HG03175 (cell line): ENCODE data around the gene PLXDC1.
"Not testable (repeated sequence)": the region's sequence is repeated elsewhere in the genome, so short reads cannot be mapped to it uniquely, and the experiment has no call there.

ENCODE experiments used
- ATAC-seq: cut with Tn5 transposase; IDR thresholded peaks from one replicate; pipeline ENCODE4 v1.9.1; 2021; ENCODE audit warnings: mild to moderate bottlenecking, moderate library complexity; ENCODE audit not compliant: unreplicated experiment

The PLXDC1 gene

DNA sequence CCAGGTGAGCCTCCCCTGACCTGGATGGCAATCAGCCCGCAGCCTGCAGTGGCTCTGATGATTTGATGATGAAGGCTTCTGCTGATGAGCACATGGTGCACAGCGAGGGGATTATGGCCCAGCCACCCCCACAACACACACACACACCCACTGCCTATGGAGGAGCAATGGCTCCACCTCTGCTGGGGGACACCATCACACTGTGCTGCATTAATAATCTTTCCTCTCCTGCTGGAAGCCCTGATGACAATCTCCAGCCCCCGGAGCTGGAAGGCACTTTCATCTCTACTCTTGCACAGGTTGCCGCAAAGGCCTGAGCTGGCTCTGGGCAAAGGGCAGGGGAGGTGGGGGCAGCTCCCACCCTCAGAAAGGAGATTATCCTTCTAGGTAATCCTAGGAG is 79.9 kb downstream of the PLXDC1 start:
- no peak for ATAC-seq

DNA sequence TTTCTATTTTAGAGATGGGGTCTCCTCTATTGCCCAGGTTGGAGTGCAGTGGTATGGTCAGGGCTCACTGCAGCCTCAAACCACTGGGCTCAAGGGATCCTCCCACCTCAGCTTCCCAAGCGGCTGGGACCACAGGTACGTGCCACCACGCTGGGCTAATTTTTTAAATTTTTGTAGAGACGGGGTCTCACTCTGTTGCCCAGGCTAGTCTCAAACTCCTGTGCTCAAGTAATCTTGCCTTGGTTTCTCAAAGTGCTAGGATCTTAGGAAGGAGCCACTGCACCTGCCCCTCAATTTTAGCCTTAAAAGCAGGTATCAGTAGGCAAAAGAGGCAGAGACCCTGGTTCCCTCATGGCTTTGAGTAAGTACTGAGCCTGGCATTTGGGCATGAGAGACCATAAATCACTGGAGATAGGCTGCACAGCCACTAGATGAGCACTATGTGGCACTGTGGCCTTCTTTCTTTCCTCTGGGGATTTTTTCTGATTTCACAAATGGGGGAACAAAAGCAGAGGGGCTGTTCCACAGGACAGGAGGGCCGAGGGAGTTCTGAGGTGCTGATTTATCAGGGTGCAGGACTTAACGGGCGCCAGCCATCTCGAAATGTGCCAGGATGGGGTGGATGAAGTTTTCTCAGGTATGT is 82.2 kb downstream of the PLXDC1 start:
- no peak for ATAC-seq

DNA sequence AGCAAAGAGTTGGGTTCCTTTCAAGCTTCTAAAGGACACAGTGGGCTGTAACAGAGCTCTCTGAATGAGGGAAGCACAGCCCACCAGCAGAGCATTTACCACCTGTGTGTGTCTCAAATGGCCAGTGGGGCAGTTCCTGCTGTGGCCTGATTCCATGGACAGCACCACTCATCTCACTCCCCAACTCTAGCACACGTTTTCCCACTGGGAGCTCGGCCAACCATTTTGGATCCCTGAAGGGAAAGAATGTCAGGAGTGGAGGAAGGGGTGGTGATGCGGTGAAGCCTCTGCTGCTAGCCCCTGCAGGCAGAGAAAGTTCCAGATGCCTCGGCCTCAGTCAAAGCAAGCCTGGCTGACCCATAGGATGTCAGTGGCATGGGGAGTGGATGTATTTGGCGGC is 86.6 kb downstream of the PLXDC1 start:
- no peak for ATAC-seq

- ATAC-seq, result no peak
Measured at GRCh38 chr17:39064374-39064773, 87.1 kb downstream of the PLXDC1 start.

DNA sequence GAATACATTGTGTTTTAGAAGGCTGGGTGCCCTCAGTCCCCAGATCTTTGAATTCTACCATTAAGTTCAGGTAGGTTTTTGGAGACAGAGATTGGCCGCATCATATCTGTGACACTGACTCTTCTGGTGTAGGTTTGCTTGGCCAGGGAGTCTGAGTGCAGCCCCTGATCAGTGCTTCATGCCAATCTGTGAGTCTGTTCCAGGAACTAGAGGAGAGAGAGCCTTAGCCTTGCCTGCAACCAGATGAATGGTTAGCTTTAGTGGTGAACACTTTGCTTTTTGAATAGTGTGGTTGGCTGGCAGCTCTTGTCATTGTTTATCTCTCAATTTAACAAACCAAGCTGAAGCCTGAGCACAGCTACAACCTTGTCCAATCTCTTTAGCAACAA is 87.8 kb downstream of the PLXDC1 start:
- ATAC-seq, result no peak

DNA sequence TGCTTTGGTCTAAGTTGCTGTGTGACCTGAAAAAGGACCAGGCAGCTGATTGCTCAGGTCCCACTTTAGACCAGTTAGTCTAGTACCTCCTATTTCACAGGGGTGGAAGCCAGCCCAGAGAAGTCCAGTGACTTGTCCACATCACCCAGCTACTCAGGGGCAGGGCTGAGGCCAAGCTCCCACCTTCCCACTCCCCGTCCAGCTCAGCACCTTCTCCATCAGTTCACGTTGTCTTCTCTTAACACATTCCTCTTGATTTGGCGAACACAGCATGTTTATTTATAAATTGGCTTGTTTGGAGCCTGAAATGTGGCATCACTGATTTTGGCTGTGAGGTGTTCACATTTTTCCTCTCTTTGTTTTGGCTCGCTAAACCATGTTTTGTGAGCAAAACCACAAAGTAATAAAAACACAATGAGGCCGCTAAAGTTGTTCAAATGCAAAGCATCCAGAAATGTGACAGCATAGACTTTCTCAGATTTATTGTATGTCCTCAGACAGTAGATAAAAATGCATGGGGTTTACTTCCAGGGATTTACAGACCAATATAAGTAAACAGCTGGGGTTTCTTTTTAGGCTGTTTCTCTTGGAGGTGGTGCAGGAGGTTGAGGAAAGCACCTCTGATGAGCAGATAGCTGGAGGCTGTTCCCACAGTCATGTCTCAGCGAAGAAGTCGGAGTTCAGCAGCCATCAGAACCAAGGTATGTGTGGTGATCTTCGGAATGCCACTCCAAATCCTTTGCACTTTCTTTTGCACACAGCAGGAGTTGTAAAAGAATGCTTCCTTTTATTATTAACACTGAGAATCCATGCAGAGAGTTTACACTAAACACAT is 88.4 kb downstream of the PLXDC1 start:
- no peak for ATAC-seq

DNA sequence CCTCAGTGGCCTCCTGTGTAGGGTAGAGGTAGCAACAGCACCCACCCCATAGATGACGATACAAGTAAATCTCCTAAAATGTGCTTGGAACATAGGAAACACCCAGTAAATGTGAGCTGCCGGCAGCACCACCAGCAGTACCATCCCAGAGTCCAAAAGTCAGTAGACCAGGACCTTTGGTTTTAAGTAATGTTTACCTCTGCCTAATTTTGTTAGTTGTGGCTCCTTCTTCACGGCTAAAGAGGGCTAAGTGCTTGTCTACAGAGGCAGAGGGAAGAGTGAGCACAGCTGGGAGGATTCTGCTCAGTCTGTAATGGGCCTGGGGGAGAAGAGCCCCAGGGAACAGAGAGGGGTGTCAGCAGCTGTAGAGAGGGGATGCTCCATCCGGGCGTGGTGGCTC is 92.9 kb downstream of the PLXDC1 start:
- ATAC-seq, result no peak

- ATAC-seq, result no peak
Measured at GRCh38 chr17:39057701-39058206, 93.7 kb downstream of the PLXDC1 start.

- ATAC-seq, result no peak
Measured at GRCh38 chr17:39054111-39054645, 97.3 kb downstream of the PLXDC1 start.

DNA sequence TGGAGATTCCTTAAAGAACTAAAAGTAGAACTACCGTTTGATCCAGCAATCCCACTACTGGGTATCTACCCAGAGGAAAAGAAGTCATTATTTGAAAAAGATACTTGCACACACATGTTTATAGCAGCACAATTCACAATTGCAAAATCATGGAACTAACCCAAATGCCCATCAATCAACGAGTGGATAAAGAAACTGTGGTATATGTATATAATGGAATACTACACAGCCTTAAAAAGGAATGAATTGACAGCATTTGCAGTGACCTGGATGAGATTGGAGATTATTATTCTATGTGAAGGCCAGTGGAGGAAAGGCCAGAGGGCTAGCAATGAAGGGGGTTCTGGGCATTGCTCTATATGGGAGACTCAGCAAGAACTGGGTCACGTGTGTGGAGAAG is 99.0 kb downstream of the PLXDC1 start:
- not testable (repeated sequence) for ATAC-seq

DNA sequence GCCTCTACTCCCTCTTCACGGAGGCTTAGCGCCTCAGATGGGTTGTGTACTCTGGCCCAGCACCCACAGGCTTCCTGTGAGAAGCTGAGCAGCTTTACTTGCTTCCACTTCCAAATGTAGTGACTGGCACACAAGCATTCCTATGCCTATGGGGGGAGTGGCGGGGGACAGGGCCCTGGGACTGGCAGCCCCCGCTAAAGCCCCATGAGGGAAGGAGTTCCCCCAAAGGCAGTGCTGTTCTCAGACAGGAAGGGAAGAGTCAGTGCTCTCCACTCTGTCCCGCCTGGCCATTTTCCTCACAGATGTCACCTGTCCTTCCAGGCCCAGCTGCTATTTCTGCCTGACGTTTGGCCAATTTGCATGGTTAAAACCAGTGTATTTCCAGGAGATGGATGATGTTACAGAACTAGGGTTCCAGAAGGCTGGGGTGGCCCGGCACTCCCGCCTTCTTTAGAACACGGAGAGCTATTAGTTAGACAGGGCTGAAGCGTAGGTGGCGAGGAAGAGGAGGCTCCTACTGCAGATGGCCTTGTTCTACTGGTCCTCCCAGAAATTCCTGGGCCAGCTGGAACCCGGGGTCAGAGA is 100.3 kb downstream of the PLXDC1 start:
- ATAC-seq, result no peak

DNA sequence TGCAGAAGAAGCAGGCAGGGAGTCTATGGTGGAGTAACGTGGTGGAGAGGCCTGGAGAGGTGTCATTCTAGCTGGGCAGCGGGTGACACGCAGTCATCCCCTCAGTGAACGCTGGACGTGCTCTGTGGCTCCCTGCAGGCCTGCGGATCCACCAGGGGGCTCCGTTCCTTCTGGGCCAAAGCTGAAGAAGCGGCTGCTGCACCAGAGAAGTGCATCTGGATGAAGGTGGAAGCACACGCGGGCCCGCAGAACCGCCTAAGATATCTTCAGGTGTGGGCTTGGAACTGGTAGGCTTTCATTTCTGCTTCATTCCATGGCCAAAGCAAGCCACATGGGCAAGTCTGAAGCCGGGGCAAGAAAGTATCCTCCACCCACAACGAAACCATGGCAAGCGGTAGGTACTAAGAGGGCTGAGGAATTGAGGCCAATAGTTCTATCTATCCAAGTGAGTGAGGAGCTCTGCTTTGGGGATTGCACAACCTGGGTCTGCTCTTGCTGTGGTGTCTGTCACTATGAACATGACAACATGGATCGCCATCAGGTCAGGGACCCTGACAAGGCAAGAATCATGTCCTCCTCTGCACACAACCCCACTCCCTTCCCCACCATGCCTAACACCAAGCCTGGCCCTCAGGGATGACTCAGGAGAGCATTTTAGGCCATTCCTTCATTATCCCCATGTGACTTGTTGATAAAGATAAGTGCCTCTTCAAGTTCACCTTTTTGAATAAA is 105.3 kb downstream of the PLXDC1 start:
- ATAC-seq, result no peak

- no peak for ATAC-seq
Measured at GRCh38 chr17:39036009-39036408, 115.4 kb downstream of the PLXDC1 start.

DNA sequence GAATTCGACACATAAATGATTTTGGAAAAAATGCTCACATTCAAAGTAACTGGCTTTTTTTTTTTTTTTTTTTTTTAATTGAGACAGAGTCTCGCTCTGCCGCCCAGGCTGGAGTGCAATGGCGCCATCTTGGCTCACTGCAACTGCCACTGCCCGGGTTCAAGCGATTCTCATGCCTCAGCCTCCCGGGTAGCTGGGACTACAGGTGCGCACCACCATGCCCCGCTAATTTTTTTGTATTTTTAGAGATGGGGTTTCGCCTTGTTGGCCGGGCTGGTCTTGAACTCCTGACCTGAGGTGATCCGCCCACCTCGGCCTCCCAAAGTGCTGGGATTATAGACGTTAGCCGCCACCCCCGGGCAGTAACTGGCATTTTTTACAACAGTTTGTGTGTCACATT is 115.9 kb downstream of the PLXDC1 start:
- not testable (repeated sequence) for ATAC-seq

DNA sequence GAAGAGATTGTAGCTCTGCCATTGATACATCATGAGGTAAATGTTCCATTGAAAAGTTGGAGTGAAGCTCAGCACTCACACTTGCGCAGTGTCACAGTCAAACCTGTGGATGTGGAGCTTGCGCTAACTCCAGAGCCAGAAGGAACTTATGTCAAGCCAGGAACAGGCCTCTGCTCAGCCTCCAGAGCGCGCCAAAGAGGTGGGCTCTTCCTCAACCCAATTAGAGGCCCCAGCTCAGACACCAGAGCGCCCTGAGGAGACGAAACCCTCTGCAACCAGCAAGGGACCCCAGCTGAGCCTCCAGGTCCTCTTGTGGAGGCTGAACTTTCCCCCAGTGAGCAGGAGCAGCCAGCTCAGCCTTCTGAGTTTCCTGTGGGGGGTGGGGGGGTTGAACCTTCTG is 122.7 kb downstream of the PLXDC1 start:
- ATAC-seq, result no peak

GRCh38 chr17:39027455-39028035 is 123.9 kb downstream of the PLXDC1 start:
- no peak for ATAC-seq

GRCh38 chr17:39026980-39027451 is 124.4 kb downstream of the PLXDC1 start:
- ATAC-seq, result no peak

DNA sequence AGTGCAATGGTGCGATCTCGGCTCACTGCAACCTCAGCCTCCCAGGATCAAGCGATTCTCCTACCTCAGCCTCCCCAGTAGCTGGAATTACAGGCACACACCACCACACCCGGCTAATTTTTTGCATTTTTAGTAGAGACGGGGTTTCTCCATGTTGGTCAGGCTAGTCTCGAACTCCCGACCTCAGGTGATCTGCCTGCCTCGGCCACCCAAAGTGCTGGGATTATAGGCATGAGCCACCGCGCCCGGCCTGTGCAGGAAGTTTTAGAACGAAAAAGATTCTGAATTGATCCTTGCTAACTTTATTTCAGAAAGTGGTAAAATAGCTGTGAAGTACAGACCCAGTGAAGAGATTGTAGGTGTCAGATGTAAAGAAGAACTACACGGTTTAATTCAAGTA is 125.1 kb downstream of the PLXDC1 start:
- ATAC-seq, result not testable (repeated sequence)

DNA sequence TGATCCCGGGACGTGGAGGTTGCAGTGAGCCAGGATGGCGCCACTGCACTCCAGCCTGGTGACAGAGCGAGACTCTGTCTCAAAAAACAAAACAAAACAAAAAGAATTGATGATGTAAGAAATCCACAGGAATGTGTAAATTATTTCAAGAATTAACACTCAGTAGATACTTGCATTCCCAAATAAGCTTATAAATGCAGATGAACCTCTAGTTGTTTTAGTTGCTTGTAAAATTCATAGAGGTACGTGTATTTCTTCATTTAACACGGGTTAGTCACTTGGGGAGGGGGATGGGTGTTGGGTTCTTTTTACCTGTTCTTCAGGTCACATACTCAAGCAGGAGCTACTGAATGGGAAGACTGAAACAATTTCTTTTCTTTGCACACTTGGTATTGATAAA is 128.5 kb downstream of the PLXDC1 start:
- no peak for ATAC-seq

- not testable (repeated sequence) for ATAC-seq
Measured at GRCh38 chr17:39020037-39020436, 131.4 kb downstream of the PLXDC1 start.
